ENCODE measurements around the gene ABCB6. TPM values are rescaled to one million over a fixed set of nuclear protein-coding genes. Genes with fewer than 3 reads are reported as not detected.
"Not testable (repeated sequence)": the region's sequence is repeated elsewhere in the genome, so short reads cannot be mapped to it uniquely, and the experiment has no call there.

The ABCB6 gene
- 29.8 and 41.6 TPM in 2 replicates for total RNA-seq (2014; rRNA removed; shearing (Covaris generic))

DNA sequence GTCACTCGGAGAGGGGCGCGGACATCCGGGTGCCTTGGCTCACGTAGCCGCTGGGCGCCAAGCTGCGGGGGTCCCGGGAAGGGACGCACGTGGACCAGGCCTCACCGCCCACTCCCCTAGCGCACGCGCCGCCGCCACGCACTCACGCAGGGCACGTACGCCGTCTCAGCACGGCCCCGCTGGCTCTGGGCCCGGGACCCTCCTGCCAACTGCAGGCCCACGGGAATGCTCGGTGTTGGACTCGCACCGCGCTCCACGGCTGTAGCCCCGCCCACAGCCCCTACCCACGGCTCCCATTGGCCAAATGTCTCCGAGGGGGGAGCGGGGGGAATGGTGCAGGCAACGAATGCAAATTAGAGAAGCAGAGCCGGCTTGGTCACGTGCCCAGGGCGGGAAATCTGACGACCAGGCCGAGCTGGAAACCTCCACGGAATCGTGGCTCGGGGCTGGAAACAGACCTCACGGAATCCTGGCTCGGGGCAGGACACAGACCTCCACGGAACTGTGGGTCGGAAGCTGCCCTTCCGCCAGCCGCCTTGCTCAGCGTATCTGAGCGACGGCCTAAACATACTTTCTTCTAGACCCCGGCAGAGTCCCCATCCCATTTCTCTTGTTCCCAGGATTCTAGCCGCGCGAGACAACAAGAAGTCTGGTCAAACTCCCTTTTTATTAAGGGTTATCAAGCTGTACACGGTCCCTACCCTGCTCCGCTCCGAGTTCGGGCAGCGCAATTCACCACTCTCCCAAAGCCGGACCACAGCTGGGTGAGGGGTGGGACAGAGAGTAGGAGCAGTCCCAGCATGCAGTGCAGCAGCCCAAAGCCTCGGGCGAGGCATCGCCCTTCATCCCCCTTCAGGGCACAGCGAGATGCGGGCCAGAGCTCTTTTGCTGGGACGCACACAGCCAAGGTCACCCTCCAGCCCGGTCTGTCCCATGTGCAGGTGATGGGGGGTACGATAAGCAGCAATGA lies at the start of gene ABCB6:
ABCB6 (minus strand) TSS at position 227 of the 970 bp plus-strand sequence. CDS start 285 bp downstream, outside the sequence.
- DNase-seq (ENCODE audit: low read depth), result peak; percentile 95

DNA sequence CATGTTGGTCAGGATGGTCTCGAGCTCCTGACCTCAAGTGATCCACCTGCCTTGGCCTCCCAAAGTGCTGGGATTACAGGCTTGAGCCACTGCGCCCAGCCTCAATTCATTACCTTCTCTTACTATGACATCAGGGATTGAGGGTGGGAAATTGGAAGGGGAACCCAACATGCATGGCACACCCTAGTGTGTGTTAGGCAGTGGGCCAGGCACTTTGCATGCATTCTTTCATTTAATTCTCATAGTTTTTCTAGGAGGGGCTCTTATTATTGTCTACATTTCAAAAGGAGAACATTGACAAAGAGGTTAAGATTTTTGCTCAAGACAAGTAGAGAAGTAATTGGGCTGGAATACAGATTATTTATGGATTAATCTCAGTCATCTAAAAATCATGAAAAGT lies 49.5 kb upstream of the ABCB6 start:
- no peak for DNase-seq (ENCODE audit: low read depth)

DNA sequence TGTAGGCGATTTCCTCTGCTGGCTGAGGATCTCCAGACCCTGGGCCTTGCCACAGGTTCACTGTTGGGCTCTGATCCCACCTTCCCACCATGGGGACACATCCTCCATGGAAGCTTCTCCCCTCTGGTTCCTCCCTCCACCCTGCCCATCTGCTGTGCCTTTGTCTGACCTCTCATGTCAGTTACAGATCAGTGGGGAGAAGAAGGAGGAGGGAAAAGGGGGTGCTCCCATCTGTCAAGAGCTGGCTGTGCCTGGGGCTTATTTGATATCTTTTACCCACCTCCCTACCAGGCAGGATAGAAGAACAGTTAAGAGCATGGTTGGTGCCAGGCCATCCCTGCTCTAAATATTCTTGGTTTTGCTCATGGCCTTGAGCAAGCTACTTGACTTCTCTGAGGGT lies 48.1 kb upstream of the ABCB6 start:
- DNase-seq (ENCODE audit: low read depth), result no peak

DNA sequence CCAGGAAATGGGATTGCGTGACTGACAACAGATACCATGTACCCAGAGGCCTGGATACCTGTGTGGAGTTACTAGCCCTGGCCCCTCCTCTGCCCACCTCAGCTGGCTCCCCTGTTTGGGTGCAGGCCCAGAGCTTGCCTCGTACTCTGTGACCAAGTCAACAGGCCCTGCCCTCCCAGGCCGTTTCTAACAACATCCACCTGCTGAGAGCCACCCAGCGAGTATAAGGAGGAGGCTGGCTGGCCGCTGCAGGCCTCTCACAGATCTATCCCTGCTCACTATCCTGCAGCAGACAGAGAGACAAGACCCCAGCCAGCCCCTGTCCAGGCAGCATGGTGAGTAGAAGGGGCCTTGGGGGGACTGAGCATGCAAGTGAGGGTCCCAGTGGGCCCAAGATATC lies 47.5 kb upstream of the ABCB6 start:
- no peak for DNase-seq (ENCODE audit: low read depth)

DNA sequence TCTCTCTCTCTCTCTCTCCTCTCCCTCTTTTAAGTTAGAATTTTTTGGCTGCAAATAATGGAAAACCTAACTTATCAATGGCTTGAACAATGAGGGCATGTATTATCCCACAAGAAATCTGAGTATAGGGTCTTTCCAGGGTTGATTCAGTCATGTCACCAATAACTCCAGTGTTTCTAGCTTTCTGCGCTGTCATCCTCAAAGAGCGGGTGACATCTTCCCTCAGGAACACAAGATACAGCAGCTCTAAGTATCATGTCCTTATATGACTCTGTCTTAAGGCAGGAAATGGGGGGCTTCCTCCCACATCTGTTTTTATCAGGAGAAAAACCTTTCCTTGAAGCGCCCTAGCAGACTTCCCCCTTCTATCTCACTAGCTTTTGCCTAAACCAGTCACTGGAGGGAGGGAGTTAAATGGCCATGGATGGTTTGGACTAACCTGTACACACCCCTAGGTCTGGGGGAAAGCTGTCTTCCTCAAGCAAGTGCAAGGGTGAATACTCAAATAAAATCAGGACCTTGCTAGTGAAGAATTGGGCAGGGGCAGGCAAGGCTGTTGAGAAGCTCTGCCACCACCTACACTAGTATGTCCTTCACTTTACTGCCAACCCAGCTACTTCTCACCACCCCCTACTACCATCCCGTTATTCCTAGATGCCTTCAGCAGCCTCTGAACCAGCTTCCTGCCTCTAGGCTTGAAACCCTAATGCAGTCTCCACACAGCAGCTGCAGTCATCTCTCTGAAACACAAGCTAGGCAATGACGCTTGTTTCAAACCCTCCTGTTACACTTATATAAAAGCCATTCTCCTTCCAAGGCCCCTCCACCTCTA lies 42.5 kb upstream of the ABCB6 start:
- no peak for DNase-seq (ENCODE audit: low read depth)

DNA sequence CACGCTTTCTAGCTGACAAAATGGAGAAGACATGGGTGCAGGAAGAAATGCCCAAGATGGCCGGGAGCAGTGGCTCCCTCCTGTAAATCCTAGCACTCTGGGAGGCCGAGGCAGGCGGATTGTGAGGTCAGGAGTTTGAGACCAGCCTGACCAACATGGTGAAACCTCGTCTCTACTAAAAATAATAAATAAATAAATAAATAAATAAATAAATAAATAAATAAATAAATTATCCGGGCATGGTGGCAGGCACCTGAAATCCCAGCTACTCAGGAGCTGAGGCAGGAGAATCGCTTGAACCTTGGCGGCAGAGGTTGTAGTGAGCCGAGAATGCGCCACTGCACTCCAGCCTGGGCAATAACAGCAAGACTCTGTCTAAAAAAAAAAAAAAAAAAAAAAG lies 40.2 kb upstream of the ABCB6 start:
- not testable (repeated sequence) for DNase-seq (ENCODE audit: low read depth)

DNA sequence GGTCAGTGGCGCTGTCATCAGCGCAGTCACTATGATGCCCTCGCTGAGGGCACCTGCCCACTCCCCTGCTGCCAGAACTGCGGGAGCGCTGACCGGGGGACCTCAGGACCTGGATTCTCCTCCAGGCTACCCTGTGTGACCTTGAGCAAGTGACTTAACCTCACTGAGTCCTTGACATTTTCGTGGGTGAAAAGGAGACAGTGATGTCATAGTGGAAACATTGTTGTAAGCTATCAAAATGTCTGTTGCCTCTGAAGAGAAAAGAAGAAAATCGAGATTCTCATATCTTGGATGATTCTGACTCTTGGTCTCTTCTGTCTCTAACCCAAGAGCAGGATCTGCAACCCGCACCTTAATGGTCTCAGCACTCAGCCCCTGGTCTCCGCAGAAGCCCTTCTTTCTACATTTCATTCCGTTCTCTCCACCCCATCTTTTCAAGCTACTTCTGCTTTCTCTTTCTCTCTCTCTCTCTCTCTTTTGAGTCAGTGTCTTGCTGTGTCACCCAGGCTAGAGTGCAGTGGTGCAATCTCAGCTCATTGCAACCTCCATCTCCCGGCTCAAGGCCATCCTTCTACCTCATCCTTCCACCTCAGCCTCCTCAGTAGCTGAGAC lies 35.9 kb upstream of the ABCB6 start:
- DNase-seq (ENCODE audit: low read depth), result no peak

DNA sequence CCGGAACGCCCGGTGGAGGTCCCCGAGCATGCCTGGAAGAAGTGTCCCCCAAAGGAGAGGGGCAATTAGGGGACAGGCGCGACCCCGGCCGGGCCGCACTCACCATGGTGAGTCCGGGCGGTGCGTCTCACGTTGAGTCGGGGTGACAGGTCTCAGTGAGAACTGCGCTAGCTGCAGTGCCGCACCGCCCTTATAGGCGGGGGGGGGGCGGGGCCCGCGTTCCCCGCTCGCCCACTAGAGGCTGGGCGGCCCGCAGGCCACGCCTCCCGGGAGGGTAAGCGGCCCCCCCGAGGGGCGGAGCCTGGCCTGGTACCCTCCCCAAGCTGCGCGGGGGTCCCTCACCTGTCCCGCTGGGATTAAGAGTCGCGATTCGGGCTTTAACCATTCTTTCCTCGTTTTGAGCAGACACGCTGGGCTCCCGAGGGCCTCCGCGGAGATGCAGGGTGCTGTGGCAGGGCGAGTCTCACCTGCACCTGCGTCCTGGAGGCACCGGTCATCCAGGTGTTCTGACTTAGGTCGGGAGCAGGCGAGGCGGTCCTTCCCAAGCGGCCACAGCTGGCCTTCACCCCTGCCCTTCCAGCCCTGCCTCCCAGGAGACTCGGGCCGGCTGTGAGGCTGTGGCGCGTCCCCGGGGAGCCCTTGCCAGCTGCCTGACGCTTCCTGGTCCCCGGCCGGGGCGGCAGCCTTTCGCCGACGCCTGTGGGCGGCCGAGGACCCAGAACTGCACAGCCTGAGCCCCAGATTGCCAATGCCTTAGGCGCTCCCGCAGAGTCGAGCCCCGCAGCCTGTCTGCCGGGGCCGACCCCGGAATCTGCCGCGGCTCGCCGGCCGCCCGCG lies 35.2 kb upstream of the ABCB6 start, which contains the start of gene TUBA4A:
TUBA4A (minus strand) TSS at position 166 of the 837 bp plus-strand sequence; CDS start at position 106, 60 bp downstream.
- peak; percentile 65 for DNase-seq (ENCODE audit: low read depth)

DNA sequence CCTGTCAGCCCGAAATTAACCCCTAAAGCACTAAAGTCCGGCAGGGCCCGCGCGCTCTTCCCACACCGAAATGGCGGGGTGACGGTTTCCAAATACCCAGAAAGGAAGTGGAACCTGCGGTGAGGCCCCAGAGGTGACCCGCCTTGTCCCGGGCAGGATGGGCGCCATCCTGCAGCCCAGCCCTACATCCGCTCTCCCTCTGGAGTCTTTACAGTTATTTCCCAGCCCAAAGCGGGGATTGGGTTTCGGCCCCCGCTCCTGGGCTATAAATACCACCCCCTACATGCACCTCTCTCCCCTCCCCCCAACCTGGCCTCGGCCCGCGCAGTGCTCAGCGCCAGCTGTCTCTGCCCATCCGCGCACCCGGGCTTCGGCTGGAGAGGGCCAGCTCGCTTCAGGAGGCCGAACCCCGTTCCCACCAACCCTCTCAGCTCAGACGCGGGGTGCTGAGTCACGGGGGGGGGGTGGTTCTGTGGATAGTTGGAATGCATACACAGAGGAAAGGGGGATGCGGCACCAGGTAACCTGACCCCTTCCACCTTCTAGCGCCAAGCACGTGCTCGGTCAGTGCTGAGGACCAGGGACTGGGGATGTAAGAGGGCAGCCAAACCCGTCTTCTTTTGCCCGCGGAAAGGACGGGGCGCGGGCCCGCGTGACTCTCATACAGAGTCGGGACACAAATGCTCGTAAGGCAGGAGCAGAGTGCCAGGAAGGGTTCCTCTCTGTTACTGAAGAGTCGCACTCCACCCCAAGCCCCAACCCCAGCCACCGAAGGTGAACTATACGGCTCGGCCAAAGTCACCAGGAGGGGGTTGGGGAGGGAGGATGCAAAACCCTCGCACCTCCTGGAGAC lies 34.4 kb upstream of the ABCB6 start, which contains the start of gene TUBA4B:
TUBA4B (plus strand) TSS at position 344 of the 853 bp plus-strand sequence; CDS start at position 509, 165 bp downstream.
- no peak for DNase-seq (ENCODE audit: low read depth)

DNA sequence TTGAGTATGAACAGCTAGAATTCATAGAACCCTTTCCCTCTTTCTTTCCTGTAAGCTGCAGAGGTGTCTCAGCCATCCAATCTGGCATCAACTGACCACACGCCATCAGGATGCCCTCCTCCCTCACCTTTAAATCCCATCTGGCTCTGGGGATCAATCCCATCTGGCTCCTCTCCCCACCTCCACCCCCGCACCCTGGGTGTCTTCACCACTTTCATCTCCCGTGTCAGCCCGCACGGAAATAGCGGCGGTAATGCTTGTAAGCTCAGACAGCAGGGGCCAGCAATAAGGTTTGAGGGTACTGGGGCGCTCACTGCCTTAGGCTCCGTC lies 33.8 kb upstream of the ABCB6 start:
- no peak for DNase-seq (ENCODE audit: low read depth)

DNA sequence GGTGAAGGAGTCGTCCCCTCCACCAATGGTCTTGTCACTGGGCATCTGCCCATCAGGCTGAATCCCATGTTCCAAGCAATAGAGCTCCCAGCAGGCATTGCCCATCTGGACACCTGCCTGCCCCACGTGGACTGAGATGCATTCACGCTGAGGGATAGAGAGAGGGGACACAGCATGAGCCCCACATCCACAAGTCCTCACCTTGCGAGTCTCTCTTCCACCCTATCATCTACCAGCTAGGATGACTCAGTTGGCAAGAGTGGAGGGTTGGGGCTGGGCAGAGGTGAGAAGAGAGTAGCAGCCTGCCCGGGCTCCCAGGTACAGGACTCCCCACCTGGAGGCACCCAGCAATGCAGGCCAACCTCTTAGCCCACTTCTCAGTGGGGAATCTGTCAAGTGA lies 33.3 kb upstream of the ABCB6 start:
- DNase-seq (ENCODE audit: low read depth), result no peak

DNA sequence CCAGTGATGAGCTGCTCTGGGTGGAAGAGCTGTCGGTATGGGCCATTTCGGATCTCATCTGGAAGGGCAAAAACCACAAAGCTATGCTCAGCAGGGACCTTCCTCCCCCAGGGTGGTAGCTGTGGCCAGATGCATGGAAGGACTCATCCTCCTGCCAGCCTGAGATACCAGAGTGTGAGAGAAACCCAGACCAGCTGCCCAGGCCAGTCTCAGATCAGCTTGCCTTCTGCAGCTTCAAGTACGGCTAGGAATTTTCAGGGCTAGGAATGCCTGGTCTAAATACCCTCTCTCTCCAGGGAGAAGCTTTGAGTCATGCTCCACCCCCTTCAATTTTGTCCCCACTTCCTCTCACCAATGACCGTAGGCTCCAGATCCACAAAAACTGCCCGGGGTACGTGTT lies 32.9 kb upstream of the ABCB6 start:
- DNase-seq (ENCODE audit: low read depth), result peak; percentile 80

DNA sequence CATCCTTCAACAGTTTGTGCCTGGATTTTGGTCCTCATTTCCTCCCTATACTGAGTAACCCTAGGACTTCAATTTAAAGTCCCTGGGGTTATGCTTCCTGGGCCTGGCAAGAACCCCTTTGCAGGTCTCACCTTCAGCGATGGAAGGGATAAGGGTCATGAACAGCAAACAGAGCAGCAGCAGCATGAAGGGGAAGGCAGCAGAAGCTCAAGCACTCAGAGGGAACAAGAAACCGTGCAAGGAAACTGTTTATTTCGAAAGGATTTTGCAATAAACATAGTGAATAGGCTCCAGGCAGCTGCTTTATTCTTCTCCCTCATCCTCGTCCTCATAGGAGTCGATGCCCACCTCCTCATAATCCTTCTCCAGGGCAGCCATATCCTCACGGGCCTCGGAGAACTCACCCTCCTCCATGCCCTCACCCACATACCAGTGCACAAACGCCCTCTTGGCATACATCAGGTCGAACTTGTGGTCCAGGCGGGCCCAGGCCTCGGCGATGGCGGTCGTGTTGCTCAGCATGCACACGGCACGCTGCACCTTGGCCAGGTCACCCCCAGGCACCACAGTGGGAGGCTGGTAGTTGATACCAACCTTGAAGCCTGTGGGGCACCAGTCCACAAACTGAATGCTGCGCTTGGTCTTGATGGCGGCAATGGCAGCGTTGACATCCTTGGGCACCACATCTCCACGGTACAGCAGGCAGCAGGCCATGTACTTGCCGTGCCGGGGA lies 31.5 kb upstream of the ABCB6 start:
- no peak for DNase-seq (ENCODE audit: low read depth)

DNA sequence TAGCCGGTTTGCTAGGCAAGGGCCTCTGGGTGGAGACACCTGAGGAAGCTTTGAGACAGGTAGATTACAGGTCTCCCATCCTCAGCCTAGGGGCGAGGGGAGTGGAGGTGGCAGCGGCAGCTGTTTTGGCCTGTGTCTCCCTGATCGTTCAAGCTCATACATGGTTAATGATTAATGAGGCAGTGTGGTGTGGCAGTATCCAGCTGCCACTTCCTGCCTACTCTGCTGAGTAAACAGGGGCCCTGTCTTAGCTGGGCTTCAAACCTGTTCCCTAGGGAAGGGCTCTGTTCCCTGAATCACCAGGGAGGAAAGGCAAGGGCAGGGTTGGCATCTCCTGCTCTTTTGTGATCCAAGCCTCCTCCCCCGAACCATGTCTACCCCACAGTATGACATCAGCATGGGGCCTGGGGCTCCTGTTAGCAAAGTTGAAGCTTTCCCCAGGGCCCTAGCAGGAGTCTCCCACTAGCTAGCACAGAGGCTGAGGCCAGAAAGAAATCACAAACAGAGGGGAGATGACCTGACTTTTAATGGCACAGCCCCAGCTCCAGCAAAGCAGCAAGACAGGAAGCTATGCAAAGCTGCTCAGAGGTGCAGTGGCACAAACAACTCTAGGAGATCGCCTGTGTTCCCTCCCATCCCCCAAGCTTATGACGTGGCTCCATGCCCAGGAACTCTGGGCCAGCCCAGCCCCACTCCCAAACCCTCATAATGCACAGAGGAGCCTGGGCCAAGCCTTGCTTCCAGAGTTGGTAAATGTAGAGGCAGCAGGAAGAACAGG lies 30.6 kb upstream of the ABCB6 start:
- peak; percentile 85 for DNase-seq (ENCODE audit: low read depth)

DNA sequence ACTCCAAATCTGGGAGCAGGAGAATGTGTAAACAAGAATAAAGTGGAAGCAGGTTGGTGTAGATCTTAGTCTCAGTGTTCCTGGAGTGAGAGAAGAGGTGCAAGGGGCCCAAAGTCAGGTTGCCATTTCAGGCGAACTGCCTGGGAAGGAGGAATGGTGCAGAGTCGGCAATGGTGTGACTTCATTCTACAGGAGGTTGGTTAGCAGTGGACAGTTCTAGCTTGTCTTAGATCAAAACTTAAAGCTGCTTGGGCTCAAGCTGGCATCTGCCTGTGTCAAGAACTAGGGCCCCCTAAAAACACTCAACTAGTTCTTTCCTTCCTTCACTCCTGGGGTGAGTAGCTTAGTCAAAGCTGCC lies 30.1 kb upstream of the ABCB6 start:
- no peak for DNase-seq (ENCODE audit: low read depth)

DNA sequence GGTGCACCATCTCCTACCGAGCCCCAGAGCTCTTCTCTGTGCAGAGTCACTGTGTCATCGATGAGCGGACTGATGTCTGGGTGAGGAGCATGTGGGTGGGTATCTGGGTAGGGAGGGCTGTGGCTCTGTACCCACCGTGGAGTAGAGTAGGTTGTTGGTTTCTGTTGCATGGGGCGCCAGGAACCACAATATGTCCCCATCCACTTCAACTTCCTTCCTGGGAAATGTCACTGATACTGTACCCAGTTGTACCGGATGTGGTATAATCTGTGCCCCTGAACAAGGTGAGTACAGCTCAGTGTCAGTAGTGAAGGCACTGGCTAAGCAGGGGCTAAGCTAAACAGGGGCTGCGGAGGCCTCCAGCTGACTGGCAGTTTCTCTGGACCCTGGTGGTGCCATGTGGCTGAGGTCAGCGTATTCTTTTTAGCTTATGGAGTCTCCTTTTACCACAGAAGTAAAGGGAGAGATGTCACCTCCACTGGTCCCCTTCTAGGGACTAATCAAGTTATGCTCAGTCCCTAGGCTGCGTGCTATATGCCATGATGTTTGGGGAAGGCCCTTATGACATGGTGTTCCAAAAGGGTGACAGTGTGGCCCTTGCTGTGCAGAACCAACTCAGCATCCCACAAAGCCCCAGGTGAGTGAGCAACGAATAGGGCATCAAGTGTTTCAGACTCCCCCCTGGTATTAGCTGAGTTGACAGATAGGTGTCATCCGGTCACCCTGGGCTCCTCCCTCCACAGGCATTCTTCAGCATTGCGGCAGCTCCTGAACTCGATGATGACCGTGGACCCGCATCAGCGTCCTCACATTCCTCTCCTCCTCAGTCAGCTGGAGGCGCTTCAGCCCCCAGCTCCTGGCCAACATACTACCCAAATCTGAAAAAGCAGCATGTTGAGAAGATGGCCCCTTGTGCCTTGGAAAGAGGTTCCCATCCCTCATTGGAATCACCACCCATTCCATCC lies 29.2 kb upstream of the ABCB6 start:
- DNase-seq (ENCODE audit: low read depth), result no peak

DNA sequence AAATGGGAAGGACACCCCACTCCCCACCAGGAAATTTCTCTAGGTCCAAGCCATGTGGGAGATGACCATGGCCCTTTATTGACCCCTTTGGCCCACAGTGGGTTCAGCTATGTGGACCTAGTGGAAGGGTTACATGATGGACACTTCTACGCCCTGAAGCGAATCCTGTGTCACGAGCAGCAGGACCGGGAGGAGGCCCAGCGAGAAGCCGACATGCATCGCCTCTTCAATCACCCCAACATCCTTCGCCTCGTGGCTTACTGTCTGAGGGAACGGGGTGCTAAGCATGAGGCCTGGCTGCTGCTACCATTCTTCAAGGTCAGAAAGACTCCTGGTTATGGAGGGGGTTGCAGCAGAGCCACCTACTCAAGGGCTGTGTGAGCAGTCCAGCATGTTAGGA lies 27.8 kb upstream of the ABCB6 start:
- DNase-seq (ENCODE audit: low read depth), result no peak

DNA sequence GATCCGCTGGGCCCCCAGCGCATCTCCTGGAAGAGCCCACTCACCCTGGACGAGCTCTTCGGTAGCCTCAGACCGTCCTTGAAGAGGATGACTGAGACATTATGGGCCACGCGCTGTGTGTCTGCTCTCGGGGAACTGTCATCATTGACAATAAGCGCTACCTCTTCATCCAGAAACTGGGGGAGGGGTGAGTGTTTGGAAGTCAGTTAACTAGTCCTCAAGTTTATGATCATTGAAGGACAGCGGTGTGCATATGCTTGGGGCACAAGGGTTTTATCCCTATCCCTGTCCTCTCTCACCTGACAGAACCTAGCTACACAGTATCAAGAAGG lies 27.1 kb upstream of the ABCB6 start:
- no peak for DNase-seq (ENCODE audit: low read depth)

Measured in RPMI7951 (cell line).